HCT116 (cell line): Measurements from ENCODE around the gene STK4. TPM values are rescaled to one million over a fixed set of nuclear protein-coding genes. Genes with fewer than 3 reads are reported as not detected.

Source experiments
- ATAC-seq: fragments of 200-7000 bp; cut with Tn5 transposase; 2 replicates; pipeline ENCODE4 v1.9.1; 2020; ENCODE audit warnings: mild to moderate bottlenecking, moderate library complexity
- BruUV-seq: library from RNA; stranded (reverse); fragments of 400-500 nt; replicated peaks from 2 replicates; lab custom pipeline; 2021; lab: Mats Ljungman, UMichigan
- CTCF ChIA-PET: fragments of 300-600 bp; sonication (Branson Sonifier 250); formaldehyde crosslinking; loops from one replicate; lab custom pipeline; 2021; ENCODE audit warnings: antibody characterized with exemption; lab: Charles Lee
- POLR2A ChIA-PET: fragments of 300-600, 350-600 bp; sonication (Branson Sonifier 250); formaldehyde crosslinking; loops from one replicate; lab custom pipeline; 2021; ENCODE audit warnings: antibody characterized with exemption; lab: Charles Lee
- RAD21 ChIA-PET, 2 experiments: fragments of 300-600 bp; sonication (Branson Sonifier 250); formaldehyde crosslinking; loops; one replicate each; lab custom pipeline; 2023; ENCODE audit warnings: low total read pairs in 2 of 2; ENCODE audit not compliant: uncharacterized antibody in 2 of 2, unreplicated experiment in 2 of 2, low non-redundant PET in 1 of 2; lab: Charles Lee
- DNase-seq: peaks from one replicate; pipeline ENCODE4 v3.0.0-alpha.2; 2010; ENCODE audit warnings: low read depth, low spot score
- H2AFZ ChIP-seq: fragments of 200-600 bp; shearing (Covaris generic), sonication (generic); 2 replicates; pipeline ENCODE4 v1.6.1; 2017; ENCODE audit warnings: low read depth, mixed run types, mixed read lengths, antibody characterized with exemption, low read length; ENCODE audit not compliant: poor library complexity, severe bottlenecking
- H3K27ac ChIP-seq: 2 replicates; pipeline ENCODE4 v1.5.1; 2012; ENCODE audit warnings: low read depth, low read length
- H3K27me3 ChIP-seq: fragments of 200-600 bp; sonication (generic); 2 replicates; pipeline ENCODE4 v1.6.1; 2016; ENCODE audit warnings: mixed run types, low read length, mixed read lengths; ENCODE audit not compliant: insufficient read depth
- H3K36me3 ChIP-seq, 2 experiments: fragments of 200-500 bp in 1 of 2; fragments of 200-600 bp in 1 of 2; sonication (Bioruptor generic) in 1 of 2; sonication (generic) in 1 of 2; 2 replicates each; pipeline versions ENCODE4 v1.5.1 to v1.6.1; 2014 to 2016; ENCODE audit warnings: low read length in 2 of 2, inconsistent platforms in 1 of 2, mixed read lengths in 1 of 2, mixed run types in 1 of 2; ENCODE audit not compliant: insufficient read depth in 2 of 2, control insufficient read depth in 1 of 2
- H3K4me1 ChIP-seq, 2 experiments: fragments of 200-600 bp in 1 of 2; sonication (generic) in 1 of 2; 2 replicates each; pipeline versions ENCODE4 v1.5.1 to v1.6.1; 2012 to 2017; ENCODE audit warnings: low read length in 2 of 2, inconsistent platforms in 1 of 2, mild to moderate bottlenecking in 1 of 2, mixed read lengths in 1 of 2, mixed run types in 1 of 2, moderate library complexity in 1 of 2; ENCODE audit not compliant: insufficient read depth in 2 of 2, control insufficient read depth in 1 of 2
- H3K4me2 ChIP-seq: fragments of 200-600 bp; sonication (generic); 2 replicates; pipeline ENCODE4 v1.6.1; 2017; ENCODE audit warnings: mixed run types, low read length, mixed read lengths
- H3K4me3 ChIP-seq, 2 experiments: fragments of 200-600 bp in 1 of 2; sonication (generic) in 1 of 2; replicated peaks in 1 of 2; 2 replicates each; pipeline ENCODE4 v1.5.1; 2011 to 2016; ENCODE audit warnings: low read length in 2 of 2, control low read depth in 1 of 2, low read depth in 1 of 2, mild to moderate bottlenecking in 1 of 2, mixed read lengths in 1 of 2, mixed run types in 1 of 2
- H3K79me2 ChIP-seq: fragments of 200-600 bp; sonication (generic); 2 replicates; pipeline ENCODE4 v1.6.1; 2017; ENCODE audit warnings: mild to moderate bottlenecking, mixed run types, low read length, moderate library complexity, mixed read lengths; ENCODE audit not compliant: insufficient read depth
- H3K9ac ChIP-seq: fragments of 200-600 bp; sonication (generic); 2 replicates; pipeline ENCODE4 v1.6.1; 2016; ENCODE audit warnings: low read length, mixed read lengths
- H3K9me2 ChIP-seq: fragments of 200-600 bp; sonication (generic), shearing (Covaris generic); 2 replicates; pipeline ENCODE4 v1.6.1; 2017; ENCODE audit warnings: mixed run types, mild to moderate bottlenecking, moderate library complexity; ENCODE audit not compliant: insufficient read depth
- H3K9me3 ChIP-seq, 2 experiments: fragments of 200-500 bp in 1 of 2; fragments of 200-600 bp in 1 of 2; sonication (Bioruptor generic) in 1 of 2; sonication (generic) in 1 of 2; 2 replicates each; pipeline ENCODE4 v1.6.1; 2014 to 2017; ENCODE audit warnings: low read length in 2 of 2, mixed read lengths in 2 of 2, inconsistent platforms in 1 of 2, low read depth in 1 of 2, mild to moderate bottlenecking in 1 of 2, mixed run types in 1 of 2, moderate library complexity in 1 of 2; ENCODE audit not compliant: control insufficient read depth in 1 of 2, insufficient read depth in 1 of 2
- H4K20me1 ChIP-seq: fragments of 200-600 bp; sonication (generic), shearing (Covaris generic); 2 replicates; pipeline ENCODE4 v1.6.1; 2017; ENCODE audit warnings: mixed run types, mild to moderate bottlenecking, moderate library complexity; ENCODE audit not compliant: insufficient read depth
- ATF3 ChIP-seq: IDR thresholded peaks from 2 replicates; pipeline ENCODE4 v1.6.1; 2012
- EGR1 ChIP-seq: IDR thresholded peaks from 2 replicates; pipeline ENCODE4 v1.6.1; 2012; ENCODE audit warnings: low read depth
- JUND ChIP-seq: IDR thresholded peaks from 2 replicates; pipeline ENCODE4 v1.6.1; 2012
- MAX ChIP-seq: IDR thresholded peaks from 2 replicates; pipeline ENCODE4 v1.6.1; 2012
- POLR2A ChIP-seq: IDR thresholded peaks from 2 replicates; pipeline ENCODE4 v1.7.0; 2011; ENCODE audit warnings: borderline replicate concordance; ENCODE audit not compliant: insufficient read depth, insufficient read length; ENCODE audit errors: extremely low read depth
- SP1 ChIP-seq: IDR thresholded peaks from 2 replicates; pipeline ENCODE4 v1.6.1; 2012; ENCODE audit warnings: low read depth
- TCF7L2 ChIP-seq: IDR thresholded peaks from 2 replicates; pipeline ENCODE4 v1.7.0; 2011; ENCODE audit warnings: borderline replicate concordance, inconsistent platforms; ENCODE audit not compliant: insufficient read depth, insufficient read length; ENCODE audit errors: extremely low read depth
- intact Hi-C: fragments of 100-400 bp; cut with micrococcal nuclease; formaldehyde crosslinking; loops from 2 replicates; pipeline ENCODE4 v1.10.0; 2022
- total RNA-seq: library from RNA; stranded (reverse); gene quantifications from one replicate; pipeline ENCODE4 v1.2.1, GENCODE V29; 2021; ENCODE audit not compliant: unreplicated experiment
- TF ChIP-seq, protein P1 (sequence below): IDR thresholded peaks from 2 replicates; pipeline ENCODE4 v1.6.1; 2012; ENCODE audit warnings: low read depth
- TF ChIP-seq, protein P2 (sequence below): IDR thresholded peaks from 2 replicates; pipeline ENCODE4 v1.6.1; 2011; ENCODE audit warnings: mild to moderate bottlenecking, low read length, moderate library complexity; ENCODE audit not compliant: insufficient replicate concordance; ENCODE audit errors: extremely low read depth
- TF ChIP-seq, protein P3 (sequence below), 3 experiments: fragments of 200-600 bp in 1 of 3; sonication (generic) in 1 of 3; IDR thresholded peaks in 2 of 3; conservative IDR thresholded peaks in 1 of 3; 2 replicates each; pipeline ENCODE4 v1.5.1; 2012 to 2017; ENCODE audit warnings: low read depth in 2 of 3, low read length in 2 of 3, antibody characterized with exemption in 1 of 3, borderline replicate concordance in 1 of 3, control low read depth in 1 of 3, mild to moderate bottlenecking in 1 of 3, mixed read lengths in 1 of 3, mixed run types in 1 of 3, moderate library complexity in 1 of 3; ENCODE audit not compliant: insufficient read depth in 1 of 3

Gene STK4
- total RNA-seq, 1 experiment from 2014 or later, result 45.4 TPM

DNA sequence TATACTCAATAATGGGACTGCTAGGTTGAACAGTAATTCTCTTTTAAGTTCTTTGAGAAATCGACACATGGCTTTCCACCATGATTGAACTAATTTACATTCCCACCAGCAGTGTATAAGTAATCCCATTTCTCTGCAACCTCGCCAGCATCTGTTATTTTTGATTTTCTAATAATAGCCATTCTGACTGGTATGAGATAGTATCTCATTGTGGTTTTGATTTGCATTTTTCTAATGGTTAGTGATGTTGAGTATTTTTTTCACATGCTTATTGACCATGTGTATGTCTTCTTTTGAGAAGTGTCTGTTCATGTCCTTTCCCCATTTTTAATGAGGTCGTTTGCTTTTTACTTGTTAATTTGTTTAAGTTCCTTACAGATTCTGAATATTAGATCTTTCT is 66.5 kb downstream of the STK4 start:
- ATAC-seq, result no peak
- no peak overlapping the region for H2AFZ ChIP-seq
- H3K27ac ChIP-seq, result no peak overlapping the region
- peaks cover 22 to 26% of the 10 kb centered on the region in 2 experiments for H3K4me1 ChIP-seq
- BruUV-seq, result no TSS peak
- ChIA-PET RAD21 (no interaction called here), CTCF (interaction anchor here (0.7 kb wide), 1 partner anchor 11 kb away, joined by 3 read pairs; no protein-coding TSS in a partner anchor), POLR2A (no interaction called here)
- no peaks in the 10 kb centered on the region for H3K9me2 ChIP-seq
- no peak overlapping the region for H3K4me3 ChIP-seq
- no peaks in the 10 kb centered on the region for H3K27me3 ChIP-seq
- intact Hi-C loops, result no loop called here
- H3K79me2 ChIP-seq, result no peaks in the 10 kb centered on the region; the same call in 1 of the 2 replicates
- H3K36me3 ChIP-seq, result 0 out of 4 replicates have a peak, but pooled peaks cover 0 to 4% of the 10 kb centered on the region in 2 experiments
- no peak overlapping the region for H3K4me2 ChIP-seq
- no peak for DNase-seq
- H3K9me3 ChIP-seq, result no peaks in the 10 kb centered on the region
- no peaks in the 10 kb centered on the region for H4K20me1 ChIP-seq
- TF ChIP-seq, protein P1, sequence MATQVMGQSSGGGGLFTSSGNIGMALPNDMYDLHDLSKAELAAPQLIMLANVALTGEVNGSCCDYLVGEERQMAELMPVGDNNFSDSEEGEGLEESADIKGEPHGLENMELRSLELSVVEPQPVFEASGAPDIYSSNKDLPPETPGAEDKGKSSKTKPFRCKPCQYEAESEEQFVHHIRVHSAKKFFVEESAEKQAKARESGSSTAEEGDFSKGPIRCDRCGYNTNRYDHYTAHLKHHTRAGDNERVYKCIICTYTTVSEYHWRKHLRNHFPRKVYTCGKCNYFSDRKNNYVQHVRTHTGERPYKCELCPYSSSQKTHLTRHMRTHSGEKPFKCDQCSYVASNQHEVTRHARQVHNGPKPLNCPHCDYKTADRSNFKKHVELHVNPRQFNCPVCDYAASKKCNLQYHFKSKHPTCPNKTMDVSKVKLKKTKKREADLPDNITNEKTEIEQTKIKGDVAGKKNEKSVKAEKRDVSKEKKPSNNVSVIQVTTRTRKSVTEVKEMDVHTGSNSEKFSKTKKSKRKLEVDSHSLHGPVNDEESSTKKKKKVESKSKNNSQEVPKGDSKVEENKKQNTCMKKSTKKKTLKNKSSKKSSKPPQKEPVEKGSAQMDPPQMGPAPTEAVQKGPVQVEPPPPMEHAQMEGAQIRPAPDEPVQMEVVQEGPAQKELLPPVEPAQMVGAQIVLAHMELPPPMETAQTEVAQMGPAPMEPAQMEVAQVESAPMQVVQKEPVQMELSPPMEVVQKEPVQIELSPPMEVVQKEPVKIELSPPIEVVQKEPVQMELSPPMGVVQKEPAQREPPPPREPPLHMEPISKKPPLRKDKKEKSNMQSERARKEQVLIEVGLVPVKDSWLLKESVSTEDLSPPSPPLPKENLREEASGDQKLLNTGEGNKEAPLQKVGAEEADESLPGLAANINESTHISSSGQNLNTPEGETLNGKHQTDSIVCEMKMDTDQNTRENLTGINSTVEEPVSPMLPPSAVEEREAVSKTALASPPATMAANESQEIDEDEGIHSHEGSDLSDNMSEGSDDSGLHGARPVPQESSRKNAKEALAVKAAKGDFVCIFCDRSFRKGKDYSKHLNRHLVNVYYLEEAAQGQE, result no peak
- TF ChIP-seq JUND (no peak), SP1 (no peak), POLR2A (no peak)
- H3K9ac ChIP-seq, result no peak overlapping the region

- POLR2A ChIA-PET, result no interaction called here
- Histone ChIP-seq H3K27me3 (no peaks in the 10 kb centered on the region), H3K27ac (no peak overlapping the region), H3K4me1 (peaks cover 22 to 26% of the 10 kb centered on the region in 2 experiments), H3K36me3 (0 out of 4 replicates have a peak, but pooled peaks cover 0 to 4% of the 10 kb centered on the region in 2 experiments), H3K4me2 (no peak overlapping the region), H3K4me3 (no peak overlapping the region), H3K9me3 (no peaks in the 10 kb centered on the region), H3K79me2 (no peaks in the 10 kb centered on the region; the same call in 1 of the 2 replicates), H4K20me1 (no peaks in the 10 kb centered on the region), H3K9ac (no peak overlapping the region), H2AFZ (no peak overlapping the region), H3K9me2 (no peaks in the 10 kb centered on the region)
- DNase-seq (no peak), ATAC-seq (no peak)
- BruUV-seq, result no TSS peak
- CTCF ChIA-PET, result interaction anchor here (2.3 to 2.7 kb wide), 2 partner anchors 10 to 23 kb away, joined by 7 to 18 read pairs; no protein-coding TSS in a partner anchor
- intact Hi-C loops, result no loop called here
- RAD21 ChIA-PET, result no interaction called here
- no peak for TF ChIP-seq MAX
- TF ChIP-seq, protein P2, sequence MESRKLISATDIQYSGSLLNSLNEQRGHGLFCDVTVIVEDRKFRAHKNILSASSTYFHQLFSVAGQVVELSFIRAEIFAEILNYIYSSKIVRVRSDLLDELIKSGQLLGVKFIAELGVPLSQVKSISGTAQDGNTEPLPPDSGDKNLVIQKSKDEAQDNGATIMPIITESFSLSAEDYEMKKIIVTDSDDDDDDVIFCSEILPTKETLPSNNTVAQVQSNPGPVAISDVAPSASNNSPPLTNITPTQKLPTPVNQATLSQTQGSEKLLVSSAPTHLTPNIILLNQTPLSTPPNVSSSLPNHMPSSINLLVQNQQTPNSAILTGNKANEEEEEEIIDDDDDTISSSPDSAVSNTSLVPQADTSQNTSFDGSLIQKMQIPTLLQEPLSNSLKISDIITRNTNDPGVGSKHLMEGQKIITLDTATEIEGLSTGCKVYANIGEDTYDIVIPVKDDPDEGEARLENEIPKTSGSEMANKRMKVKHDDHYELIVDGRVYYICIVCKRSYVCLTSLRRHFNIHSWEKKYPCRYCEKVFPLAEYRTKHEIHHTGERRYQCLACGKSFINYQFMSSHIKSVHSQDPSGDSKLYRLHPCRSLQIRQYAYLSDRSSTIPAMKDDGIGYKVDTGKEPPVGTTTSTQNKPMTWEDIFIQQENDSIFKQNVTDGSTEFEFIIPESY, result no peak
- no peak for TF ChIP-seq SP1
- no peak for TF ChIP-seq ATF3
- TF ChIP-seq, protein P3, sequence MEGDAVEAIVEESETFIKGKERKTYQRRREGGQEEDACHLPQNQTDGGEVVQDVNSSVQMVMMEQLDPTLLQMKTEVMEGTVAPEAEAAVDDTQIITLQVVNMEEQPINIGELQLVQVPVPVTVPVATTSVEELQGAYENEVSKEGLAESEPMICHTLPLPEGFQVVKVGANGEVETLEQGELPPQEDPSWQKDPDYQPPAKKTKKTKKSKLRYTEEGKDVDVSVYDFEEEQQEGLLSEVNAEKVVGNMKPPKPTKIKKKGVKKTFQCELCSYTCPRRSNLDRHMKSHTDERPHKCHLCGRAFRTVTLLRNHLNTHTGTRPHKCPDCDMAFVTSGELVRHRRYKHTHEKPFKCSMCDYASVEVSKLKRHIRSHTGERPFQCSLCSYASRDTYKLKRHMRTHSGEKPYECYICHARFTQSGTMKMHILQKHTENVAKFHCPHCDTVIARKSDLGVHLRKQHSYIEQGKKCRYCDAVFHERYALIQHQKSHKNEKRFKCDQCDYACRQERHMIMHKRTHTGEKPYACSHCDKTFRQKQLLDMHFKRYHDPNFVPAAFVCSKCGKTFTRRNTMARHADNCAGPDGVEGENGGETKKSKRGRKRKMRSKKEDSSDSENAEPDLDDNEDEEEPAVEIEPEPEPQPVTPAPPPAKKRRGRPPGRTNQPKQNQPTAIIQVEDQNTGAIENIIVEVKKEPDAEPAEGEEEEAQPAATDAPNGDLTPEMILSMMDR (IDR thresholded peaks at IDR 0.05 in 2 of 3, conservative IDR thresholded peaks at IDR 0.05 in 1 of 3; ENCODE audit: borderline replicate concordance in 1 of 3, insufficient read depth in 1 of 3, low read depth in 2 of 3, low read length in 2 of 3), result no peak
- no peak for TF ChIP-seq EGR1
- TF ChIP-seq TCF7L2, result no peak
Measured at GRCh38 chr20:45034436-45034835, 68.1 kb downstream of the STK4 start.
